HG03039 (cell line): ENCODE data around the gene ADGRL3.

Source experiments
- ATAC-seq: cut with Tn5 transposase; IDR thresholded peaks from one replicate; pipeline ENCODE4 v1.9.1; 2021; ENCODE audit warnings: mild to moderate bottlenecking, moderate library complexity; ENCODE audit not compliant: unreplicated experiment

ADGRL3 gene

GRCh38 chr4:61275241-61275640 lies 75.1 kb downstream of the ADGRL3 start:
- ATAC-seq: no peak

- no peak for ATAC-seq
These were observed 75.9 kb downstream of the ADGRL3 start for GRCh38 chr4:61276029-61276428.

- ATAC-seq: no peak
These were observed 77.9 kb downstream of the ADGRL3 start for GRCh38 chr4:61277785-61278760.

GRCh38 chr4:61292322-61292721 lies 92.2 kb downstream of the ADGRL3 start:
- ATAC-seq: no peak

GRCh38 chr4:61293707-61294400 lies 93.7 kb downstream of the ADGRL3 start:
- ATAC-seq: no peak

GRCh38 chr4:61294936-61295335 lies 94.8 kb downstream of the ADGRL3 start:
- no peak for ATAC-seq

GRCh38 chr4:61296144-61296543 lies 96.0 kb downstream of the ADGRL3 start:
- no peak for ATAC-seq

- ATAC-seq: no peak
These were observed 98.1 kb downstream of the ADGRL3 start for GRCh38 chr4:61298178-61298740.

GRCh38 chr4:61299316-61299715 lies 99.2 kb downstream of the ADGRL3 start:
- ATAC-seq: no peak

GRCh38 chr4:61300266-61300844 lies 100.2 kb downstream of the ADGRL3 start:
- ATAC-seq: no peak

- ATAC-seq: no peak
These were observed 101.1 kb downstream of the ADGRL3 start for GRCh38 chr4:61301271-61301670.

- no peak for ATAC-seq
These were observed 107.9 kb downstream of the ADGRL3 start for GRCh38 chr4:61308033-61308432.

- ATAC-seq: no peak
These were observed 109.5 kb downstream of the ADGRL3 start for GRCh38 chr4:61309616-61310015.

- no peak for ATAC-seq
These were observed 112.4 kb downstream of the ADGRL3 start for GRCh38 chr4:61312526-61312925.

- no peak for ATAC-seq
These were observed 118.3 kb downstream of the ADGRL3 start for GRCh38 chr4:61318431-61318830.

- ATAC-seq: no peak
These were observed 119.0 kb downstream of the ADGRL3 start for GRCh38 chr4:61319156-61319555.

- ATAC-seq: no peak
These were observed 120.0 kb downstream of the ADGRL3 start for GRCh38 chr4:61320154-61320553.

- no peak for ATAC-seq
These were observed 120.5 kb downstream of the ADGRL3 start for GRCh38 chr4:61320631-61321030.

GRCh38 chr4:61332693-61333092 lies 132.6 kb downstream of the ADGRL3 start:
- no peak for ATAC-seq

- no peak for ATAC-seq
These were observed 133.4 kb downstream of the ADGRL3 start for GRCh38 chr4:61333490-61333889.

GRCh38 chr4:61335241-61335763 lies 135.2 kb downstream of the ADGRL3 start:
- ATAC-seq: no peak
